Fibroblast of lung (primary cell): ENCODE measurements around the gene CORO1C. TPM values are rescaled to one million over a fixed set of nuclear protein-coding genes. Genes with fewer than 3 reads are reported as not detected.

Experiments
- DNase-seq, 2 donors: peaks; one replicate each; pipeline versions ENCODE4 v3.0.0 to v3.0.0-alpha.2; 2010; ENCODE audit warnings: low read depth in 2 of 2
- H2AFZ ChIP-seq: 2 replicates; pipeline ENCODE4 v1.5.1; 2012; ENCODE audit warnings: low read length, control low read depth, inconsistent platforms
- H3K27ac ChIP-seq: 2 replicates; pipeline ENCODE4 v1.5.1; 2011; ENCODE audit warnings: low read length, control low read depth; ENCODE audit not compliant: insufficient read depth
- H3K27me3 ChIP-seq: 2 replicates; pipeline ENCODE4 v1.5.1; 2011; ENCODE audit warnings: mild to moderate bottlenecking, low read length; ENCODE audit not compliant: control insufficient read depth, insufficient read depth
- H3K36me3 ChIP-seq: 2 replicates; pipeline ENCODE4 v1.5.1; 2011; ENCODE audit warnings: low read length; ENCODE audit not compliant: control insufficient read depth, insufficient read depth
- H3K4me1 ChIP-seq: 2 replicates; pipeline ENCODE4 v1.5.1; 2011; ENCODE audit warnings: low read length; ENCODE audit not compliant: control insufficient read depth, insufficient read depth; ENCODE audit errors: extremely low read depth
- H3K4me2 ChIP-seq: 2 replicates; pipeline ENCODE4 v1.5.1; 2011; ENCODE audit warnings: low read length, control low read depth; ENCODE audit not compliant: insufficient read depth; ENCODE audit errors: extremely low read depth
- H3K4me3 ChIP-seq, 4 experiments: fragments of 200-600 bp in 1 of 4; sonication (generic) in 1 of 4; replicated peaks in 1 of 4; 2 replicates each; pipeline ENCODE4 v1.5.1; 2011 to 2016; ENCODE audit warnings: low read length in 4 of 4, low read depth in 3 of 4, mild to moderate bottlenecking in 3 of 4, control low read depth in 2 of 4, inconsistent platforms in 1 of 4, mixed read lengths in 1 of 4; ENCODE audit not compliant: insufficient read depth in 1 of 4; ENCODE audit errors: control extremely low read depth in 1 of 4
- H3K79me2 ChIP-seq: 2 replicates; pipeline ENCODE4 v1.5.1; 2012; ENCODE audit warnings: mild to moderate bottlenecking, low read length, inconsistent platforms; ENCODE audit not compliant: control insufficient read depth, insufficient read depth
- H3K9ac ChIP-seq: 2 replicates; pipeline ENCODE4 v1.5.1; 2011; ENCODE audit warnings: mild to moderate bottlenecking, low read length, control low read depth; ENCODE audit not compliant: insufficient read depth
- H3K9me3 ChIP-seq: 2 replicates; pipeline ENCODE4 v1.5.1; 2012; ENCODE audit warnings: low read depth, low read length; ENCODE audit not compliant: control insufficient read depth, insufficient read depth
- H4K20me1 ChIP-seq: 2 replicates; pipeline ENCODE4 v1.5.1; 2011; ENCODE audit warnings: low read length; ENCODE audit not compliant: control insufficient read depth, insufficient read depth; ENCODE audit errors: extremely low read depth
- CTCF ChIP-seq, 2 donors: IDR thresholded peaks in 1 of 2; conservative IDR thresholded peaks in 1 of 2; 1 replicate in 1 of 2; 2 replicates in 1 of 2; pipeline ENCODE4 v1.5.1; 2011 to 2012; ENCODE audit warnings: low read length in 2 of 2, control low read depth in 1 of 2, inconsistent platforms in 1 of 2, low read depth in 1 of 2, mild to moderate bottlenecking in 1 of 2
- EZH2 ChIP-seq: IDR thresholded peaks from 2 replicates; pipeline ENCODE4 v1.5.1; 2012; ENCODE audit warnings: low read length, control low read depth, mild to moderate bottlenecking; ENCODE audit errors: missing control alignments
- polyA plus RNA-seq, 2 donors: library from polyadenylated mRNA; depleted of rRNA in 1 of 2; stranded (reverse) in 1 of 2; unstranded in 1 of 2; fragments of >200 nt; gene quantifications; 2 replicates each; pipeline ENCODE4 v1.2.1, GENCODE V29; 2011 to 2012; ENCODE audit warnings: missing spikeins in 1 of 2
- total RNA-seq: library from RNA; depleted of rRNA; stranded (reverse); fragments of >200 nt; gene quantifications from 2 replicates; pipeline ENCODE4 v1.2.1, GENCODE V29; 2014

Gene CORO1C
- total and polyA plus RNA-seq, 2 donors (not counting 1 experiment from before 2014, with no cell fraction given) = 288 to 542 TPM

- no peaks in the 10 kb centered on the region for H3K79me2 ChIP-seq
- H3K27ac ChIP-seq = no peak overlapping the region
- no peak overlapping the region for H3K4me3 ChIP-seq
- no peak overlapping the region for H2AFZ ChIP-seq
- H3K4me2 ChIP-seq = no peak overlapping the region
- no peaks in the 10 kb centered on the region for H3K9me3 ChIP-seq
- H3K36me3 ChIP-seq = no peaks in the 10 kb centered on the region
- peaks cover 30% of the 10 kb centered on the region for H3K4me1 ChIP-seq
- DNase-seq = no peak
- H3K9ac ChIP-seq = no peak overlapping the region
- H4K20me1 ChIP-seq = no peaks in the 10 kb centered on the region
- H3K27me3 ChIP-seq = no peaks in the 10 kb centered on the region
- TF ChIP-seq EZH2 = no peak
- TF ChIP-seq CTCF (conservative IDR thresholded peaks at IDR 0.05 in 1 of 2, IDR thresholded peaks at IDR 0.05 in 1 of 2; ENCODE audit: low read depth in 1 of 2, low read length in 2 of 2) = no peak
These were observed 120.3 kb downstream of the CORO1C start for GRCh38 chr12:108610856-108611605.

GRCh38 chr12:108610336-108610815 is 120.9 kb downstream of the CORO1C start:
- no peaks in the 10 kb centered on the region for H3K36me3 ChIP-seq
- TF ChIP-seq CTCF (conservative IDR thresholded peaks at IDR 0.05 in 1 of 2, IDR thresholded peaks at IDR 0.05 in 1 of 2; ENCODE audit: low read depth in 1 of 2, low read length in 2 of 2) (no peak), EZH2 (no peak)
- no peak overlapping the region for H3K4me3 ChIP-seq
- no peak overlapping the region for H2AFZ ChIP-seq
- H3K27me3 ChIP-seq = no peaks in the 10 kb centered on the region
- no peak overlapping the region for H3K4me2 ChIP-seq
- no peaks in the 10 kb centered on the region for H3K9me3 ChIP-seq
- H3K27ac ChIP-seq = peak overlapping the region; percentile 69
- no peaks in the 10 kb centered on the region for H3K79me2 ChIP-seq
- H3K9ac ChIP-seq = no peak overlapping the region
- H3K4me1 ChIP-seq = peaks cover 36% of the 10 kb centered on the region
- no peak for DNase-seq
- no peaks in the 10 kb centered on the region for H4K20me1 ChIP-seq

- Histone ChIP-seq H3K4me1 (peaks cover 36% of the 10 kb centered on the region), H3K79me2 (no peaks in the 10 kb centered on the region), H3K9me3 (no peaks in the 10 kb centered on the region), H3K9ac (no peak overlapping the region), H4K20me1 (no peaks in the 10 kb centered on the region), H3K27me3 (no peaks in the 10 kb centered on the region), H3K36me3 (no peaks in the 10 kb centered on the region), H3K4me2 (peak overlapping the region; percentile 60), H3K27ac (peak overlapping the region; percentile 69), H2AFZ (no peak overlapping the region), H3K4me3 (no peak overlapping the region)
- peak; percentile 88 to 97 for DNase-seq
- TF ChIP-seq CTCF (conservative IDR thresholded peaks at IDR 0.05 in 1 of 2, IDR thresholded peaks at IDR 0.05 in 1 of 2; ENCODE audit: low read depth in 1 of 2, low read length in 2 of 2) (no peak), EZH2 (no peak)
These were observed 121.6 kb downstream of the CORO1C start for GRCh38 chr12:108609537-108610335.
